HUES6 (cell line): ENCODE measurements around the gene NPRL2.

Experiments
- H3K27ac ChIP-seq: 2 replicates; pipeline ENCODE4 v1.7.0; 2013; ENCODE audit warnings: low read depth, mild to moderate bottlenecking, low read length, inconsistent platforms
- H3K27me3 ChIP-seq: 2 replicates; pipeline ENCODE4 v1.6.1; 2013; ENCODE audit warnings: low read length; ENCODE audit not compliant: control insufficient read depth, insufficient read depth
- H3K36me3 ChIP-seq: 2 replicates; pipeline ENCODE4 v1.6.1; 2013; ENCODE audit warnings: low read length; ENCODE audit not compliant: control insufficient read depth, insufficient read depth
- H3K4me1 ChIP-seq: 2 replicates; pipeline ENCODE4 v1.6.1; 2013; ENCODE audit warnings: low read length; ENCODE audit not compliant: control insufficient read depth, insufficient read depth
- H3K4me3 ChIP-seq: 2 replicates; pipeline ENCODE4 v1.5.1; 2013; ENCODE audit warnings: low read depth, low read length
- H3K9ac ChIP-seq: one replicate; pipeline ENCODE4 v1.6.1; 2013; ENCODE audit warnings: mild to moderate bottlenecking, low read length
- H3K9me3 ChIP-seq: 2 replicates; pipeline ENCODE4 v1.6.1; 2013; ENCODE audit warnings: low read depth, low read length; ENCODE audit not compliant: control insufficient read depth, insufficient read depth

The NPRL2 gene

DNA sequence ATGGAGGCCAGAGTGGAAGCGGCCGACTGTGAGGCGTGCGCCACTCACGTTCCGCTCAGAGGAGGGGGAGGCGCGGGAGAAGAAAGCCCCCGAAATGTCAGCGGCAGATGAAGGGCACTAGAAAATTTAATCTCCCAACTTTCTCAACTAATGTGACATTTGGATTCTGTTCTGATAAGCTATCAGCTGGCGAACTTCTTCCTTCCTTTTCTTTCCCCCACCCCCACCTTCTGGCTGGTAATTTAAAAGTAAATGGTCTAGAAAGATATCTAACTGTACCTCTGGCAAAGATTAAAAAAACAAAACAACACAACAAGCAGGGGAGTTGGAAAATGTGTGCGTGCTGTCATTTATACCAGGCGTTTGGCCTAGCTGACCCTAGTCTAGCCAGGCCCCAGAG lies 35.2 kb upstream of the NPRL2 start:
- no peaks in the 10 kb centered on the region for H3K36me3 ChIP-seq
- H3K27ac ChIP-seq, result no peak overlapping the region
- H3K4me3 ChIP-seq, result no peak overlapping the region
- H3K27me3 ChIP-seq, result no peaks in the 10 kb centered on the region
- no peaks in the 10 kb centered on the region for H3K9me3 ChIP-seq
- H3K4me1 ChIP-seq, result peaks cover 9% of the 10 kb centered on the region; the same call in 1 of the 2 replicates
- no peak overlapping the region for H3K9ac ChIP-seq

GRCh38 chr3:50383750-50384149 lies 33.2 kb upstream of the NPRL2 start:
- H3K36me3 ChIP-seq, result no peaks in the 10 kb centered on the region
- no peaks in the 10 kb centered on the region for H3K27me3 ChIP-seq
- no peak overlapping the region for H3K27ac ChIP-seq

DNA sequence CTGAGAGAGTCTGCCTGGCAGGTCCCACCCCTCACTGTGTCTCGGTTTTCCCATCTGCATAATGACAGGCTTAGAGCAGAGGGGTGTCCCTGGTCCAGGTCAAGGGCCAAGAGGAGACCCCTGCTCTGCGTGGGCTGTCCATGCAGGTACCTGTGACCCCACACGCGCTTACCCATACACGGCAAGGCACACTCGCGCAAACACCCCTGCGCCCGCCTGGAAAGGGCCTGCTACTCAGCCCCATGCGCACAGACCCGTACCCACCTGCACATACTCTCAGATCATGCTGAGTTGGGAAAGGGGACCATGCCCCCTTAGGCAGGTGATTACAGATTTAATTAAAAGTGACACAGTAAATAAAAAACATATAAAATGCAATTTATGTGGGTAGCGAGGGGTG lies 32.1 kb upstream of the NPRL2 start:
- Histone ChIP-seq H3K4me1 (no peaks in the 10 kb centered on the region; the same call in 1 of the 2 replicates), H3K4me3 (no peak overlapping the region), H3K27me3 (no peaks in the 10 kb centered on the region), H3K9ac (no peak overlapping the region), H3K9me3 (no peaks in the 10 kb centered on the region), H3K27ac (no peak overlapping the region), H3K36me3 (no peaks in the 10 kb centered on the region)

More at GRCh38 chr3:50383750-50384149, 33.2 kb upstream of the NPRL2 start:
- Histone ChIP-seq H3K4me1 (peaks cover 6% of the 10 kb centered on the region; the same call in 1 of the 2 replicates), H3K9ac (no peak overlapping the region), H3K9me3 (no peaks in the 10 kb centered on the region), H3K4me3 (no peak overlapping the region)

- no peak overlapping the region for H3K4me3 ChIP-seq
- no peaks in the 10 kb centered on the region for H3K36me3 ChIP-seq
- H3K4me1 ChIP-seq, result no peaks in the 10 kb centered on the region; the same call in 1 of the 2 replicates
- no peaks in the 10 kb centered on the region for H3K9me3 ChIP-seq
- H3K9ac ChIP-seq, result no peak overlapping the region
- H3K27ac ChIP-seq, result no peak overlapping the region
- no peaks in the 10 kb centered on the region for H3K27me3 ChIP-seq
Observed at GRCh38 chr3:50381383-50381782, 30.8 kb upstream of the NPRL2 start.

DNA sequence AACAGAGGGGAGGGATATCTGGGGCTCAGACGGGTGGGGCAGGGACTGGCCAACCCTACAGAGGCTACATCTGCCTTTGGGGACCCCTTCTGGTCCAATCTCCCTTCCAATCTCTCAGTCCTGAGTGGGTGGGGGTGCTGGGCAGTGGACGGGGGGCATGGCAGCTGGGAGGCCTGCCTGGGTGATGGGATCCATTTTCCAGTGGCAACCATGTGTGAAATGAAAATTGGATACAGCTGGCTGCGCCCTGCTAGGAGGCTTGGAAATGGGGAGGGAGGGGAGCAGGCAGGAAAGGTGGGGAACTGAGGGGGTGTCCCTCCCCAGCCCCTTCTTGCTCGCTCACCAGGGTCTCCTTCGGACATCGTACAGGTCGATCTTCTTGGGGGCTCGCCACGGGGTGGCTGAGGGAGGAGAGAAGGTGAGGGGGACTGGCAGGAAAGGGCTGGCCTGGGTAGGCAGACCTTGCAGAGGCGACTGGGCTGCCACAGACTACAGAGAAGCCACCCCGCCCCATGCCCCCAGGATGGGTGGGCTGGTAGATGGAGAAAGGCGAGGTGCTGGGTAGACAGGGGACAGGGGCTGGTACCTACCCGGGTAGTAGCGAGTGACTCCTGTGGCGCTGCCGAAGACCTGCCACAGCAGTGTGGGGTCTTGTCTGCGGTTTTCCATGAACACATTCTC lies 30.0 kb upstream of the NPRL2 start:
- no peak overlapping the region for H3K4me3 ChIP-seq
- no peaks in the 10 kb centered on the region for H3K9me3 ChIP-seq
- H3K9ac ChIP-seq, result no peak overlapping the region
- no peak overlapping the region for H3K27ac ChIP-seq
- H3K36me3 ChIP-seq, result no peaks in the 10 kb centered on the region
- no peaks in the 10 kb centered on the region for H3K27me3 ChIP-seq
- H3K4me1 ChIP-seq, result no peaks in the 10 kb centered on the region; the same call in 1 of the 2 replicates

DNA sequence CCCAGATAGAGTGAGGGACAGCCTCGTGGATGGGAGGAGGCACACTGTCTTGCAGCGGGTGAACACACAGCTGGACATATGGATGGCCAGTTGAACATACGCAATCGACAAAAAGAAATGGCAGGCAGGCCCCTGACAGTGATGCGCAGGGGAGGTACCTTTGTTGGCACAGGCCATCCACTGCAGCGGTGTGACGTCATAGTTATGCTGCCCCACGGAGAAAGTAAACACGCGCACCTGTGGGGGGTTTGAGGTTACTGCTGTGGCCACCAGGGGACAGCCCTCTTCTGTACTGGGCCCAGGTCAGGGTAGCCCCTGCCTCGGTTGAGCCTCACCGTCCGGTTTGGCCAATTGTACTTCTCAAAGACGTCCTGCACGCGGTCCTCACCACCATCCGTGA lies 28.2 kb upstream of the NPRL2 start:
- Histone ChIP-seq H3K4me3 (no peak overlapping the region), H3K36me3 (no peaks in the 10 kb centered on the region), H3K27me3 (no peaks in the 10 kb centered on the region), H3K4me1 (peaks cover 10% of the 10 kb centered on the region), H3K9me3 (no peaks in the 10 kb centered on the region), H3K27ac (no peak overlapping the region), H3K9ac (no peak overlapping the region)

DNA sequence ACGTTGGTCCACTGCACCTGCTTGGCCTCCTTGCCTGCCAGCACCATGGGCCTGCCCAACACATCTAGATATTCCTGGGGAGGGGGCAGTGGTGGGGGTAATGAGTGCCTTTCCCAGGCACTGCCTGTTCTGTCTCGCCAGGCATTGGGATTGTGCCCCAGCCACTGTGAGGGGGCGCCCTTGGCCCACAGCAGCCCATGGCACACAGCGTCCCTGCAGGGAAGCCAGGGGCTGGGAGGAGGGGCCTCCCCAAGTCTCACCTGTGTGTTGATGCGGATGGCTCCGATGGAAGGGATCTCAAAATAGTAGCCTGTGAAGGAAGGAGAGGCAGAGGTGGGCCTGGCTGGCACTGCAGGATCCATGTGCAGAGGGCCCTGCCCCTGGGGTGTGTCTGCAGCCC lies 27.4 kb upstream of the NPRL2 start:
- Histone ChIP-seq H3K36me3 (no peaks in the 10 kb centered on the region), H3K4me3 (no peak overlapping the region), H3K27me3 (no peaks in the 10 kb centered on the region), H3K9ac (no peak overlapping the region), H3K9me3 (no peaks in the 10 kb centered on the region), H3K27ac (no peak overlapping the region), H3K4me1 (peaks cover 12% of the 10 kb centered on the region)

GRCh38 chr3:50375258-50375931 lies 24.8 kb upstream of the NPRL2 start:
- no peak overlapping the region for H3K9ac ChIP-seq
- H3K27ac ChIP-seq, result no peak overlapping the region
- no peak overlapping the region for H3K4me3 ChIP-seq
- H3K27me3 ChIP-seq, result no peaks in the 10 kb centered on the region
- peaks cover 33% of the 10 kb centered on the region for H3K4me1 ChIP-seq
- no peaks in the 10 kb centered on the region for H3K36me3 ChIP-seq
- no peaks in the 10 kb centered on the region for H3K9me3 ChIP-seq

- H3K27ac ChIP-seq, result no peak overlapping the region
- H3K9ac ChIP-seq, result no peak overlapping the region
- no peaks in the 10 kb centered on the region for H3K27me3 ChIP-seq
- H3K9me3 ChIP-seq, result no peaks in the 10 kb centered on the region
- peaks cover 33% of the 10 kb centered on the region for H3K4me1 ChIP-seq
- no peak overlapping the region for H3K4me3 ChIP-seq
- no peaks in the 10 kb centered on the region for H3K36me3 ChIP-seq
Observed at GRCh38 chr3:50374363-50375257, 24.0 kb upstream of the NPRL2 start.

DNA sequence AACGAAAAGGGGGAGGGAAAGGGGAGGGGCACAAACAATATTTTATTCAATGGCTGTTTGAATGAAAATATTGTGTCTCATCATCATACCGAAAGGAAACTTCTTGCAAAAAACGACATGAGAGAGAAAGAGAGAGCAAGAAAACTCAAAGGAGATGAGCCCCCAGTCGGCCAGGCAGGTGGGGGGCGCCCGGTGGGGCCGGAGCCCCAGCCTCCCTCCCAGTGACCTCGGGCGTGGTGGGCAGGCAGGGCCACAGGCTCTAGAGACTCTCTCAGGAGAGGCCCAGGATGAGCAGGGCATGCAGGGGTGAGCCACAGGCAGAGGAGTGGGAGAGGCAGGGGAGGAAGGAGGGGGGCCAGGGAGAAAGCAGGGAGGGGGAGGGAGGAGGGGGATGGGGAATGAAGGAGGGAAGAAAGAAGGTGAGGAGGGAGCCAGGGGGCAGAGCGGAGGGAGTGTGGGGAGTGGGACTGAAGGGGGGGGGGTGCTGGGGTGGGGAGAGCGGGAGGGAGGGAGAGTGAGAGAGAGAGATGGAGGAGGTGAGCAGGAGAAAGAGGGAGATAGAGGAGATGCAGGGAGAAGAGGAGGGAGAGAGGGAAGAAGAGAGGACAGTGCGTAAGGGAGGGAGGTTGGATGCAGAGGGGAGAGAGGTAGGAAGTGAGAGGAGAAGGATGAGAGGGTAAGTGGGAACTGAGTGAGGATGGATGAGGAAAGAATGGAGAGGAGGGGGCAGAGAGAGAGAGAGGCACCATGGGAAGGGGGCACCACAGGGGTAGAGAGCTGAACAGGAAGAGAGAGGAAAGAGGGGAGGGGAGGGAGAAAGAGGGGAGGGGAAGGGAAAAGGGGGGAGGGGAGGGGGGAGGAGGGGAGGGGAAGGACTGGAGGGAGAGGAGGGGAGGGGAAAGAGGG lies 22.8 kb upstream of the NPRL2 start:
- Histone ChIP-seq H3K27me3 (no peaks in the 10 kb centered on the region), H3K9ac (no peak overlapping the region), H3K27ac (no peak overlapping the region), H3K9me3 (no peaks in the 10 kb centered on the region), H3K4me3 (peak overlapping the region; percentile 32; the same call in 1 of the 2 replicates), H3K4me1 (peaks cover 33% of the 10 kb centered on the region), H3K36me3 (no peaks in the 10 kb centered on the region)
